CD4-positive, alpha-beta memory T cell (primary cell): ENCODE data around the gene CENPP. TPM values are rescaled to one million over a fixed set of nuclear protein-coding genes. Genes with fewer than 3 reads are reported as not detected.

Source experiments
- CTCF ChIA-PET: fragments of 350-600 bp; sonication (Branson Sonifier 250); formaldehyde crosslinking; loops from one replicate; lab custom pipeline; 2021; ENCODE audit warnings: inconsistent platforms; ENCODE audit not compliant: partially characterized antibody; lab: Charles Lee
- POLR2A ChIA-PET: fragments of 350-600 bp; sonication (Branson Sonifier 250); formaldehyde crosslinking; loops from one replicate; lab custom pipeline; 2021; ENCODE audit not compliant: partially characterized antibody; lab: Charles Lee
- DNase-seq, 5 donors: peaks; one replicate each; pipeline versions ENCODE4 v3.0.0 to v3.0.0-alpha.2; 2020 to 2022; ENCODE audit warnings: mixed read lengths in 1 of 5
- H3K27ac ChIP-seq: one replicate; pipeline ENCODE4 v1.7.0; 2013; ENCODE audit warnings: low read depth, low read length
- H3K27me3 ChIP-seq: 2 replicates; pipeline ENCODE4 v1.7.0; 2013; ENCODE audit warnings: mild to moderate bottlenecking, low read length, moderate library complexity; ENCODE audit not compliant: insufficient read depth
- H3K36me3 ChIP-seq: 2 replicates; pipeline ENCODE4 v1.7.0; 2013; ENCODE audit warnings: mild to moderate bottlenecking, low read length, moderate library complexity; ENCODE audit not compliant: insufficient read depth
- H3K4me1 ChIP-seq: 2 replicates; pipeline ENCODE4 v1.7.0; 2013; ENCODE audit warnings: mild to moderate bottlenecking, low read length, moderate library complexity; ENCODE audit not compliant: insufficient read depth
- H3K4me3 ChIP-seq, 2 donors: one replicate each; pipeline ENCODE4 v1.7.0; 2013; ENCODE audit warnings: low read length in 2 of 2, mild to moderate bottlenecking in 1 of 2
- H3K9me3 ChIP-seq, 2 donors: one replicate each; pipeline ENCODE4 v1.7.0; 2013; ENCODE audit warnings: low read length in 2 of 2, control low read depth in 1 of 2; ENCODE audit not compliant: control insufficient read depth in 1 of 2
- H3K27ac Mint-ChIP-seq, 7 donors: one replicate each; pipeline ENCODE4 v1.8.0; 2020 to 2021; ENCODE audit warnings: mixed read lengths in 7 of 7, mild to moderate bottlenecking in 6 of 7, inconsistent platforms in 3 of 7, moderate library complexity in 3 of 7
- H3K27me3 Mint-ChIP-seq, 2 donors: one replicate each; pipeline ENCODE4 v1.8.0; 2020 to 2021; ENCODE audit warnings: mixed read lengths in 2 of 2
- H3K36me3 Mint-ChIP-seq, 2 donors: one replicate each; pipeline ENCODE4 v1.8.0; 2020 to 2021; ENCODE audit warnings: mixed read lengths in 2 of 2, inconsistent platforms in 1 of 2, mild to moderate bottlenecking in 1 of 2
- H3K4me1 Mint-ChIP-seq, 4 donors: one replicate each; pipeline ENCODE4 v1.8.0; 2020 to 2021; ENCODE audit warnings: mixed read lengths in 4 of 4, mild to moderate bottlenecking in 1 of 4
- H3K4me3 Mint-ChIP-seq, 8 donors: one replicate each; pipeline ENCODE4 v1.8.0; 2020 to 2021; ENCODE audit warnings: mixed read lengths in 8 of 8, mild to moderate bottlenecking in 7 of 8, moderate library complexity in 6 of 8, inconsistent platforms in 3 of 8
- H3K9me3 Mint-ChIP-seq, 8 donors: one replicate each; pipeline ENCODE4 v1.8.0; 2020 to 2021; ENCODE audit warnings: mixed read lengths in 8 of 8, mild to moderate bottlenecking in 5 of 8, inconsistent platforms in 3 of 8, moderate library complexity in 1 of 8
- intact Hi-C: fragments of 100-400 bp; cut with micrococcal nuclease; formaldehyde crosslinking; loops from one replicate; pipeline ENCODE4 v1.15.1; 2023
- polyA plus RNA-seq, 2 donors: library from polyadenylated mRNA; unstranded; fragments of 300-500 nt; fragmentation: Illumina TruSeq; gene quantifications; one replicate each; pipeline ENCODE4 v1.2.3, GENCODE V29; 2021
- total RNA-seq, 2 experiments: library from RNA; stranded (reverse); gene quantifications; one replicate each; pipeline ENCODE4 v1.2.3, GENCODE V29; 2021

Gene CENPP
- total and polyA plus RNA-seq, 4 experiments from 2014 or later, result 0.55 to 9.5 (median 3.4) TPM

DNA sequence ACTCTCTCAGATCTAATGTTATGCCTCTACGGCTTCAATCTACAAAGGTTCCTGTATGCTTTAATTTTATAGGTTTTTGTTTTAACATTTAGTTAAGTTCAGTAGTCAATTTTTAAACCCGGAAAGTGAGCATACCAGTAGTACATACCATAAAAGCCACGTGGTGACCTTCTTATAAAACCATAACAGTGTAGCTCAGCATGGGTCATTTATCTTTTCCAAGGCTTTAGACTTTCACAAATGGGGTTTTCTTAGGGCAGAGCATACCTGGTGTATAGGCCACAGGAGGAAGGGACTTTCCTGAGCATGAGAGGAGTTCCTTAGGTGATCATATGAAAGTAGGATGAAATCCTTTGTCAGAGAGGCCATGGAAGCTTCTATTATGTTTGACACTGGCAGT, 186.9 kb downstream of the CENPP start:
- ChIA-PET POLR2A (no interaction called here), CTCF (no interaction called here)
- Histone ChIP-seq H3K36me3 (no peaks in the 10 kb centered on the region), H3K4me1 (no peaks in the 10 kb centered on the region), H3K9me3 (no peaks in the 10 kb centered on the region), H3K4me3 (no peak overlapping the region), H3K27me3 (no peaks in the 10 kb centered on the region), H3K27ac (no peak overlapping the region)
- intact Hi-C loops, result no loop called here
- H3K4me3 Mint-ChIP-seq, result no peak overlapping the region
- no peak overlapping the region for H3K27ac Mint-ChIP-seq
- peaks cover 0 to 3% (median 0%) of the 10 kb centered on the region in 8 donors for H3K9me3 Mint-ChIP-seq
- H3K27me3 Mint-ChIP-seq, result no peaks in the 10 kb centered on the region
- DNase-seq, result no peak
- H3K36me3 Mint-ChIP-seq, result no peaks in the 10 kb centered on the region
- H3K4me1 Mint-ChIP-seq, result peaks cover 0 to 1% (median 0%) of the 10 kb centered on the region in 4 donors

DNA sequence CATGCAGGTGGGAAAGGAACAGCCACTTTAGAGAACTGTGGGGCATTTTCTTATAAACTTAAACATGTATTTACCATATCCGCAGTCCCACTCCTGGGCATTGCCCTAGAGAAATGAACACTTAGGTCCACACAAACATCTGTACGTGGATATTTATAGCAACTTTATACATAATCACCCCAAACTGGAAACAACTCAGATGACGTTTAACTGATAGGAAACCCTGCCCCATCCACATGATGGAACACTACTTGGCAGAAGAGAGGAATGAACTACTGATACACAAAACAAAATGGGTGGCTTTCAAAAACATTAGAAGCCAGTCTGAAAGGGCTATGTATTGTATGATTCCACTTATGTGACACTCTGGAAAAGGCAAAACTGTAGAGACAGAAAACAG, 187.6 kb downstream of the CENPP start:
- CTCF ChIA-PET, result no interaction called here
- Histone ChIP-seq H3K27me3 (no peaks in the 10 kb centered on the region), H3K4me1 (no peaks in the 10 kb centered on the region), H3K4me3 (no peak overlapping the region), H3K36me3 (no peaks in the 10 kb centered on the region), H3K9me3 (no peaks in the 10 kb centered on the region), H3K27ac (no peak overlapping the region)
- intact Hi-C loops, result no loop called here
- no peaks in the 10 kb centered on the region for H3K9me3 Mint-ChIP-seq
- no peaks in the 10 kb centered on the region for H3K4me1 Mint-ChIP-seq
- no peaks in the 10 kb centered on the region for H3K36me3 Mint-ChIP-seq
- H3K27me3 Mint-ChIP-seq, result no peaks in the 10 kb centered on the region
- no peak for DNase-seq
- no peak overlapping the region for H3K4me3 Mint-ChIP-seq
- H3K27ac Mint-ChIP-seq, result no peak overlapping the region
- POLR2A ChIA-PET, result no interaction called here

DNA sequence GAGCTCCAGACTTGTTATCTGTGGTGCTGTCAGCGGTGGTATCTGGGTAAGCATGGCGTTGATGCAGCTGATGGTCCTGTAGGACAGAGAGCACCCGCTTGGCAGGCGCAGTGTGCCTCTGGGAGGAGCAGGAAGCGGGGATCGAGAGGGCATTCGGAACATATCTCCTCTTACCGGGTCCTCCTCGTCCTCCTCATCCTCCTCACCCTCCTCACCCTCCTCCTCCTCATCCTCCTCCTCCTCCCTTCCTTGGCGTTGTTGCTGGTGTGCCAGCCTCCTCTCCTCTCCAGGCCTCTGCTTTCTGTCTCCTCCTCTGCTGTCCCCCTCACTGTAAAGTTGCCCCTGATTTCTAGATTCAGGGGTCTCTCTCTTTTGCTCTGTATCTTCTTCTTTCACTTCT, 188.9 kb downstream of the CENPP start:
- no peaks in the 10 kb centered on the region for H3K27me3 ChIP-seq
- no peaks in the 10 kb centered on the region for H3K4me1 ChIP-seq
- no peak overlapping the region for H3K27ac ChIP-seq
- H3K36me3 ChIP-seq, result no peaks in the 10 kb centered on the region
- Mint-ChIP-seq H3K36me3 (no peaks in the 10 kb centered on the region), H3K27ac (peak overlapping the region in 1 of 7 donors; percentile 32), H3K9me3 (peaks cover 0 to under 1% (median 0%) of the 10 kb centered on the region in 8 donors), H3K4me1 (no peaks in the 10 kb centered on the region), H3K4me3 (no peak overlapping the region), H3K27me3 (no peaks in the 10 kb centered on the region)
- DNase-seq, result no peak
- H3K4me3 ChIP-seq, result no peak overlapping the region
- ChIA-PET POLR2A (no interaction called here), CTCF (no interaction called here)
- intact Hi-C loops, result no loop called here
- H3K9me3 ChIP-seq, result no peaks in the 10 kb centered on the region

DNA sequence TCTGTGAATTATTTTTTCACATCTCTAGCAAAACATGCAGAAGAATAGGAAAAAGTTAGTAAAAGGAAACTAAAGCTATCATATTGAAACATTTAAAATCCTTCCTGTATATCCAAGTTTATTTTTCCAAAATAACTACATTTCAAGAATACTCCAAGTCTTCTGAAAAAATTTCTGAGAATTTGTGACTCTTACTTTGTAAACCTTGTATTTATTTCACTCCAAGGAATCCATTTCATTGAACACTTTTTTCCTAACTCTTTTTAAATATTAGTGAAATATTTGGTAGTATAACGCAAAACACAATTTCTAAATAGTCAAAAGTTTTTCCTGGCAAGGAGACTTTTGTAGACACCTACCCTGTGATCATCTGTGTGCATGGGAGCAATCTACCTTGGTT, 190.8 kb downstream of the CENPP start:
- no peaks in the 10 kb centered on the region for H3K4me1 Mint-ChIP-seq
- peaks cover 0 to 3% (median 0%) of the 10 kb centered on the region in 8 donors for H3K9me3 Mint-ChIP-seq
- no peak overlapping the region for H3K4me3 ChIP-seq
- CTCF ChIA-PET, result no interaction called here
- no peaks in the 10 kb centered on the region for H3K36me3 ChIP-seq
- no peak overlapping the region for H3K4me3 Mint-ChIP-seq
- H3K36me3 Mint-ChIP-seq, result no peaks in the 10 kb centered on the region
- POLR2A ChIA-PET, result no interaction called here
- intact Hi-C loops, result no loop called here
- H3K27me3 Mint-ChIP-seq, result no peaks in the 10 kb centered on the region
- no peak for DNase-seq
- H3K9me3 ChIP-seq, result no peaks in the 10 kb centered on the region
- H3K4me1 ChIP-seq, result no peaks in the 10 kb centered on the region
- no peak overlapping the region for H3K27ac Mint-ChIP-seq
- H3K27ac ChIP-seq, result no peak overlapping the region
- no peaks in the 10 kb centered on the region for H3K27me3 ChIP-seq

DNA sequence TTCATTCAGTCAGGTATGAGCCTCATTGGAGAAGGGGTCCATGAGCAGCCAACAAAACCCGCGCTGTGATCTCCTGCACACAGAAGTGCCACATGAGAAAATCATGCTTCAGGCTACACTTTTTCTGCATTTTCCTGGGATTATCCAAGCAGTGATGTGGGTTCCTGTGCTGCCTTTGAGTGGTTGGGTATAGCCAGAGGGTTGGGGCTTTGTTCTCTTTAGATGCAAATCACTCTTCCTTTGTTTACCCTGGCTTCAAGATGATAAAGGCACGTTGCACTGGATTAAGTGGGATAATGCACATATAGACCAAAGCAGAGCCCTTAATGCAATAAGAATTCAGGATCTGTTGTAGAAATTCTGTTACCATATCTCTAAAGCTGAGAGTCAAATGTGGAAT, 191.3 kb downstream of the CENPP start:
- Histone ChIP-seq H3K4me3 (no peak overlapping the region), H3K4me1 (no peaks in the 10 kb centered on the region), H3K36me3 (no peaks in the 10 kb centered on the region), H3K27ac (no peak overlapping the region), H3K27me3 (no peaks in the 10 kb centered on the region), H3K9me3 (no peaks in the 10 kb centered on the region)
- no peak overlapping the region for H3K4me3 Mint-ChIP-seq
- peaks cover 0 to 3% (median 0%) of the 10 kb centered on the region in 8 donors for H3K9me3 Mint-ChIP-seq
- H3K27ac Mint-ChIP-seq, result no peak overlapping the region
- ChIA-PET CTCF (no interaction called here), POLR2A (no interaction called here)
- intact Hi-C loops, result no loop called here
- no peaks in the 10 kb centered on the region for H3K4me1 Mint-ChIP-seq
- no peaks in the 10 kb centered on the region for H3K36me3 Mint-ChIP-seq
- no peak for DNase-seq
- no peaks in the 10 kb centered on the region for H3K27me3 Mint-ChIP-seq

DNA sequence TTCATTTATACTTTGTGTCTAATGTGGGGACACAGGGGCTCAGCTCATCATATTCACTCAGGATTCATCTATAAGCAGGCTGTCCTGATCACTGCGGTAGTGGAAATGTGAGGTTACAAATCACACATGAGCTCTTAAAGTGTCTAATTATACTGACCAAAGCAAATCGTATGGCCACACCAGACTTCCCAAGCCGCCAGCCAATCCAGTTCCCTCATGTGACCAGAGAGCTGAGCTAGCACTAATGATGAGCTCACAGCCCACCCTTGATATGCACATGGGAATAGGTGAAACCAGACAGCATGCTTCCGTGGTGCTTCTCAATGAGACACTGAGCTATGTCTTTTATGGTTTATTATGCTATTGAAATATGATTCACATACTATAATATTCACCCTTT, 192.4 kb downstream of the CENPP start:
- Mint-ChIP-seq H3K9me3 (peaks cover 0 to 3% (median 0%) of the 10 kb centered on the region in 8 donors), H3K36me3 (no peaks in the 10 kb centered on the region)

DNA sequence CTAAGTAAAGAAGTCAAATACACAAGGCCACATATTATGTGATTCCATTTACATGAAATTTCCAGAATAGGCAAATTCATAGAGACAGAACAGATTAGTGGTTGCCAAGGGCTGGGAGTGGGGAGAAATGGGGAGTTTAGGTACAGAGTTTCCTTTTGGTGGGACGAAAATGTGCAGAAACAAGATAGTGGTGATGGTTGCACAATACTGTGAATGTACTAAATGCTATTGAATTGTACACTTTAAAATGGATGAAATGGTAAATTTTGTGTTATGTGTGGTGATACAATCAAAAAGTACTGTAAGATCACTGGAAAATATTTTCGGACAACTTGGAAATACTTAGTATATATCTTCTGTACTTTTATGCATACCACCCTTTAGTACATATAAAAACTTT, 195.1 kb downstream of the CENPP start:
- no peak overlapping the region for H3K27ac ChIP-seq
- no peak overlapping the region for H3K4me3 ChIP-seq
- Mint-ChIP-seq H3K27ac (no peak overlapping the region), H3K27me3 (no peaks in the 10 kb centered on the region), H3K36me3 (no peaks in the 10 kb centered on the region), H3K4me1 (no peaks in the 10 kb centered on the region), H3K9me3 (peaks cover 0 to 3% (median 0%) of the 10 kb centered on the region in 8 donors), H3K4me3 (no peak overlapping the region)
- H3K9me3 ChIP-seq, result no peaks in the 10 kb centered on the region
- CTCF ChIA-PET, result no interaction called here
- H3K4me1 ChIP-seq, result no peaks in the 10 kb centered on the region
- DNase-seq, result no peak
- H3K27me3 ChIP-seq, result no peaks in the 10 kb centered on the region
- H3K36me3 ChIP-seq, result no peaks in the 10 kb centered on the region
- intact Hi-C loops, result no loop called here
- POLR2A ChIA-PET, result no interaction called here

More for the DNA sequence above, 192.4 kb downstream of the CENPP start:
- H3K4me1 Mint-ChIP-seq, result no peaks in the 10 kb centered on the region
- no peak overlapping the region for H3K27ac Mint-ChIP-seq
- CTCF ChIA-PET, result no interaction called here
- H3K4me1 ChIP-seq, result no peaks in the 10 kb centered on the region
- no peak overlapping the region for H3K4me3 ChIP-seq
- POLR2A ChIA-PET, result no interaction called here
- no peak overlapping the region for H3K4me3 Mint-ChIP-seq
- H3K27me3 ChIP-seq, result no peaks in the 10 kb centered on the region
- no peaks in the 10 kb centered on the region for H3K27me3 Mint-ChIP-seq
- no peaks in the 10 kb centered on the region for H3K36me3 ChIP-seq
- no peaks in the 10 kb centered on the region for H3K9me3 ChIP-seq
- H3K27ac ChIP-seq, result no peak overlapping the region
- no peak for DNase-seq
- intact Hi-C loops, result no loop called here
